BE2C (cell line): ENCODE measurements around the gene KRAS.

Experiments used
- DNase-seq: peaks from one replicate; pipeline ENCODE4 v3.0.0-alpha.2; 2020
- H3K27me3 ChIP-seq: fragments of 250-450 bp; sonication (Bioruptor Pico); 2 replicates; pipeline ENCODE4 v1.5.1; 2020; ENCODE audit warnings: mild to moderate bottlenecking
- H3K36me3 ChIP-seq: fragments of 250-450 bp; sonication (Bioruptor Pico); 2 replicates; pipeline ENCODE4 v1.5.1; 2020; ENCODE audit warnings: mild to moderate bottlenecking
- H3K4me1 ChIP-seq: fragments of 250-450 bp; sonication (Bioruptor Pico); 2 replicates; pipeline ENCODE4 v1.5.1; 2020
- H3K4me3 ChIP-seq: 2 replicates; pipeline ENCODE4 v1.5.1; 2011; ENCODE audit warnings: low read depth, low read length
- H3K9me3 ChIP-seq: fragments of 250-450 bp; sonication (Bioruptor Pico); 2 replicates; pipeline ENCODE4 v1.5.1; 2020
- TF ChIP-seq, protein P1 (sequence below): IDR thresholded peaks from 2 replicates; pipeline ENCODE4 v1.5.1; 2012; ENCODE audit warnings: mild to moderate bottlenecking, low read depth, low read length

The KRAS gene

GRCh38 chr12:25271486-25272098, 20.9 kb upstream of the KRAS start:
- no peak overlapping the region for H3K4me3 ChIP-seq
- peaks cover 10% of the 10 kb centered on the region for H3K4me1 ChIP-seq

DNA sequence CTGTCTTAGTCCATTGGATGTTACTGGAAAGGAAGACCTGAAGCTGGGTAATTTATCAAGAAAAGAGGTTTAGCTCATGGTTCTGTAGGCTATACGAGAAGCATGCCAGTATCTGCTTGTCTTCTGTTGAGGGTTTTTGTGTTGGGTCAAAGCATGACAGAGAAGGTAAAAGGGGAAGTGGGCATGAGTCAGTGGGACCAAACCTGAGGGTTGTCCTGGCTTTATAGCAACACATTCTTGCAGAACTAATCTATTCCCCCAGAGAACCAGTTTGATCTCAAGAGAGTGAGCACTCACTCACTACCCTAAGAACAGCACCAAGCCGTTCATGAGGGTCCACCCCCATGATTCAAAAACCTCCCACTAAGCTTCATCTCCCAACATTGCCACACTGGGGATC, 19.0 kb upstream of the KRAS start:
- no peak for DNase-seq
- TF ChIP-seq, protein P1, sequence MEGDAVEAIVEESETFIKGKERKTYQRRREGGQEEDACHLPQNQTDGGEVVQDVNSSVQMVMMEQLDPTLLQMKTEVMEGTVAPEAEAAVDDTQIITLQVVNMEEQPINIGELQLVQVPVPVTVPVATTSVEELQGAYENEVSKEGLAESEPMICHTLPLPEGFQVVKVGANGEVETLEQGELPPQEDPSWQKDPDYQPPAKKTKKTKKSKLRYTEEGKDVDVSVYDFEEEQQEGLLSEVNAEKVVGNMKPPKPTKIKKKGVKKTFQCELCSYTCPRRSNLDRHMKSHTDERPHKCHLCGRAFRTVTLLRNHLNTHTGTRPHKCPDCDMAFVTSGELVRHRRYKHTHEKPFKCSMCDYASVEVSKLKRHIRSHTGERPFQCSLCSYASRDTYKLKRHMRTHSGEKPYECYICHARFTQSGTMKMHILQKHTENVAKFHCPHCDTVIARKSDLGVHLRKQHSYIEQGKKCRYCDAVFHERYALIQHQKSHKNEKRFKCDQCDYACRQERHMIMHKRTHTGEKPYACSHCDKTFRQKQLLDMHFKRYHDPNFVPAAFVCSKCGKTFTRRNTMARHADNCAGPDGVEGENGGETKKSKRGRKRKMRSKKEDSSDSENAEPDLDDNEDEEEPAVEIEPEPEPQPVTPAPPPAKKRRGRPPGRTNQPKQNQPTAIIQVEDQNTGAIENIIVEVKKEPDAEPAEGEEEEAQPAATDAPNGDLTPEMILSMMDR = no peak

More at GRCh38 chr12:25271486-25272098, 20.9 kb upstream of the KRAS start:
- H3K9me3 ChIP-seq = no peaks in the 10 kb centered on the region
- H3K36me3 ChIP-seq = no peaks in the 10 kb centered on the region
- TF ChIP-seq, protein P1 = no peak
- no peak for DNase-seq
- no peaks in the 10 kb centered on the region for H3K27me3 ChIP-seq

GRCh38 chr12:25266497-25266896, 15.8 kb upstream of the KRAS start:
- no peak for DNase-seq
- no peak overlapping the region for H3K4me3 ChIP-seq
- no peaks in the 10 kb centered on the region for H3K36me3 ChIP-seq
- TF ChIP-seq, protein P1 = no peak
- no peaks in the 10 kb centered on the region for H3K27me3 ChIP-seq
- no peaks in the 10 kb centered on the region for H3K4me1 ChIP-seq
- no peaks in the 10 kb centered on the region for H3K9me3 ChIP-seq

More for the DNA sequence above, 19.0 kb upstream of the KRAS start:
- Histone ChIP-seq H3K27me3 (no peaks in the 10 kb centered on the region), H3K4me3 (no peak overlapping the region), H3K36me3 (no peaks in the 10 kb centered on the region), H3K4me1 (no peaks in the 10 kb centered on the region), H3K9me3 (no peaks in the 10 kb centered on the region)

- H3K4me1 ChIP-seq = no peaks in the 10 kb centered on the region
- no peak overlapping the region for H3K4me3 ChIP-seq
- H3K27me3 ChIP-seq = no peaks in the 10 kb centered on the region
- no peak for DNase-seq
- H3K9me3 ChIP-seq = no peaks in the 10 kb centered on the region
- H3K36me3 ChIP-seq = no peaks in the 10 kb centered on the region
- TF ChIP-seq, protein P1 = no peak
Measured at GRCh38 chr12:25264862-25265261, 14.1 kb upstream of the KRAS start.

DNA sequence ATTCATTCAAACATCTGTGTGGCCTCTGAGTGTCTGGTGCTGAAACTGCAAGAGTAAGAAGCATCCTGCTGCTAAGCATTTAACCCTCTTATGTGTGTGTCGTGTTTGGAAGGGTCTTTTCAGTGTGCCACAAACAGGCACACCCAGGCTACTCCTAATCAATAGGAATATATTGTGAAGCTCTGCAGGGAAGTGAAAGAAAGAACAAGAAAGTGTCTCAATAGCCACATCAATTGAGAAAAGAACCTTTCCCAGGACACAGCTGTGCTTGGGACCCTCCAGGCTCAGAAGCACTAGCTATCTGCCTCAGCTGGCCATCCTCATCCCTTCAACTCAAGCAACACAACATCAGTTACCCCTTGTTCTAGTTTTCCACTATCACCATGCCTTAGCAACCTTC, 13.4 kb upstream of the KRAS start:
- Histone ChIP-seq H3K9me3 (no peaks in the 10 kb centered on the region), H3K4me3 (no peak overlapping the region), H3K4me1 (no peaks in the 10 kb centered on the region), H3K36me3 (no peaks in the 10 kb centered on the region), H3K27me3 (no peaks in the 10 kb centered on the region)
- DNase-seq = no peak
- TF ChIP-seq, protein P1 = no peak

DNA sequence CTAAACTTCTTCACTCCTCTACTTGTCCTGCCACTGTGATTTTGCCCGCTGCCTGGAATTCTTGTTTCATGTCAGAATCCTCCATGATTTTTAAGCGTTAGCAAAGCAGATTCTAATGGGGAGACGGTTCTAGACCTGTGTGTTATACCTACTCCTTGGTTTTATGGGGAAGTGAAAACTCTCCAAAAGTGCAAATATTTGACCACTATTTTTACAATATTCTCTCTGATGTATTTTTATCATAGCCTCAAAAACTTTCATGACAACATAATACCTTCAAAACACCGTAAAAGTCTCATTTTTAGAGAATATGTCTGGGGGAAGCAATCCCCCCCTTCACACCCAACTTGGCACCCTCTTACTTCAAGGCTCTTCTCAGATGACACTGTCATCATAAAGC, 12.9 kb upstream of the KRAS start:
- TF ChIP-seq, protein P1 = no peak
- H3K4me1 ChIP-seq = no peaks in the 10 kb centered on the region
- no peaks in the 10 kb centered on the region for H3K9me3 ChIP-seq
- H3K36me3 ChIP-seq = no peaks in the 10 kb centered on the region
- H3K4me3 ChIP-seq = no peak overlapping the region
- H3K27me3 ChIP-seq = no peaks in the 10 kb centered on the region
- no peak for DNase-seq
